Left ventricle myocardium inferior (tissue), 1 donor: Measurements from ENCODE around the gene ORMDL3. TPM values are rescaled to one million over a fixed set of nuclear protein-coding genes. Genes with fewer than 3 reads are reported as not detected.

Experiments
- DNase-seq: peaks from one replicate; pipeline ENCODE4 v3.0.0-alpha.2; 2020
- H3K27ac ChIP-seq: fragments of 200-600 bp; replicated peaks from 2 replicates; pipeline ENCODE4 v1.8.0; 2021
- H3K27me3 ChIP-seq: fragments of 200-600 bp; 2 replicates; pipeline ENCODE4 v1.8.0; 2021; ENCODE audit warnings: low read depth
- H3K36me3 ChIP-seq: fragments of 200-600 bp; 2 replicates; pipeline ENCODE4 v1.8.0; 2021
- H3K4me1 ChIP-seq: fragments of 200-600 bp; 2 replicates; pipeline ENCODE4 v1.8.0; 2021
- H3K4me3 ChIP-seq: fragments of 200-600 bp; 2 replicates; pipeline ENCODE4 v1.8.0; 2021; ENCODE audit warnings: mild to moderate bottlenecking, moderate library complexity
- H3K9me3 ChIP-seq: fragments of 200-600 bp; replicated peaks from 2 replicates; pipeline ENCODE4 v1.8.0; 2021
- intact Hi-C: fragments of 100-400 bp; cut with micrococcal nuclease; formaldehyde crosslinking; loops from one replicate; pipeline ENCODE4 v1.11.0; 2022
- total RNA-seq: library from RNA; stranded (reverse); fragmentation: NEBNext Ultra II Directional; extraction: Animal tissue kit (Norgen Biotek cat#: 25700); gene quantifications from one replicate; pipeline ENCODE4 v1.2.1, GENCODE V29; 2021
- TF ChIP-seq, protein P1 (sequence below): fragments of 200-600 bp; IDR thresholded peaks from 2 replicates; pipeline ENCODE4 v1.8.0; 2021; ENCODE audit warnings: antibody characterized with exemption, mild to moderate bottlenecking, borderline replicate concordance
- donor health status: DM: no; HTN: yes; CAD: no; lungs with severe emphysema.

The ORMDL3 gene
- total RNA-seq, 1 donor from 2014 or later: 44.7 TPM

- H3K36me3 ChIP-seq: no peaks in the 10 kb centered on the region
- H3K9me3 ChIP-seq: no peaks in the 10 kb centered on the region
- peaks cover 29% of the 10 kb centered on the region for H3K4me1 ChIP-seq
- H3K27me3 ChIP-seq: no peaks in the 10 kb centered on the region
- no peak for DNase-seq
- intact Hi-C loops: no loop called here
- TF ChIP-seq, protein P1, sequence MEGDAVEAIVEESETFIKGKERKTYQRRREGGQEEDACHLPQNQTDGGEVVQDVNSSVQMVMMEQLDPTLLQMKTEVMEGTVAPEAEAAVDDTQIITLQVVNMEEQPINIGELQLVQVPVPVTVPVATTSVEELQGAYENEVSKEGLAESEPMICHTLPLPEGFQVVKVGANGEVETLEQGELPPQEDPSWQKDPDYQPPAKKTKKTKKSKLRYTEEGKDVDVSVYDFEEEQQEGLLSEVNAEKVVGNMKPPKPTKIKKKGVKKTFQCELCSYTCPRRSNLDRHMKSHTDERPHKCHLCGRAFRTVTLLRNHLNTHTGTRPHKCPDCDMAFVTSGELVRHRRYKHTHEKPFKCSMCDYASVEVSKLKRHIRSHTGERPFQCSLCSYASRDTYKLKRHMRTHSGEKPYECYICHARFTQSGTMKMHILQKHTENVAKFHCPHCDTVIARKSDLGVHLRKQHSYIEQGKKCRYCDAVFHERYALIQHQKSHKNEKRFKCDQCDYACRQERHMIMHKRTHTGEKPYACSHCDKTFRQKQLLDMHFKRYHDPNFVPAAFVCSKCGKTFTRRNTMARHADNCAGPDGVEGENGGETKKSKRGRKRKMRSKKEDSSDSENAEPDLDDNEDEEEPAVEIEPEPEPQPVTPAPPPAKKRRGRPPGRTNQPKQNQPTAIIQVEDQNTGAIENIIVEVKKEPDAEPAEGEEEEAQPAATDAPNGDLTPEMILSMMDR: no peak
- no peak overlapping the region for H3K4me3 ChIP-seq
- no peak overlapping the region for H3K27ac ChIP-seq
Observed at GRCh38 chr17:39954876-39955275, 27.5 kb upstream of the ORMDL3 start.

GRCh38 chr17:39953471-39953888, 26.1 kb upstream of the ORMDL3 start:
- intact Hi-C loops: no loop called here
- Histone ChIP-seq H3K36me3 (no peaks in the 10 kb centered on the region), H3K27me3 (no peaks in the 10 kb centered on the region), H3K9me3 (no peaks in the 10 kb centered on the region), H3K4me1 (peaks cover 26% of the 10 kb centered on the region), H3K4me3 (peak overlapping the region; percentile 64), H3K27ac (peak overlapping the region; percentile 70)
- DNase-seq: no peak
- TF ChIP-seq, protein P1: no peak

GRCh38 chr17:39952680-39953470, 25.5 kb upstream of the ORMDL3 start:
- Histone ChIP-seq H3K4me3 (peak overlapping the region; percentile 64), H3K9me3 (no peaks in the 10 kb centered on the region), H3K27me3 (no peaks in the 10 kb centered on the region), H3K27ac (peak overlapping the region; percentile 71), H3K4me1 (peaks cover 26% of the 10 kb centered on the region), H3K36me3 (no peaks in the 10 kb centered on the region)
- intact Hi-C loops: no loop called here
- peak; percentile 99 for DNase-seq
- TF ChIP-seq, protein P1: no peak

GRCh38 chr17:39951924-39952679, 24.7 kb upstream of the ORMDL3 start:
- Histone ChIP-seq H3K9me3 (no peaks in the 10 kb centered on the region), H3K36me3 (no peaks in the 10 kb centered on the region), H3K27me3 (no peaks in the 10 kb centered on the region), H3K4me3 (peak overlapping the region; percentile 64), H3K4me1 (peaks cover 26% of the 10 kb centered on the region), H3K27ac (peak overlapping the region; percentile 71)
- DNase-seq: no peak
- TF ChIP-seq, protein P1: no peak
- intact Hi-C loops: no loop called here

DNA sequence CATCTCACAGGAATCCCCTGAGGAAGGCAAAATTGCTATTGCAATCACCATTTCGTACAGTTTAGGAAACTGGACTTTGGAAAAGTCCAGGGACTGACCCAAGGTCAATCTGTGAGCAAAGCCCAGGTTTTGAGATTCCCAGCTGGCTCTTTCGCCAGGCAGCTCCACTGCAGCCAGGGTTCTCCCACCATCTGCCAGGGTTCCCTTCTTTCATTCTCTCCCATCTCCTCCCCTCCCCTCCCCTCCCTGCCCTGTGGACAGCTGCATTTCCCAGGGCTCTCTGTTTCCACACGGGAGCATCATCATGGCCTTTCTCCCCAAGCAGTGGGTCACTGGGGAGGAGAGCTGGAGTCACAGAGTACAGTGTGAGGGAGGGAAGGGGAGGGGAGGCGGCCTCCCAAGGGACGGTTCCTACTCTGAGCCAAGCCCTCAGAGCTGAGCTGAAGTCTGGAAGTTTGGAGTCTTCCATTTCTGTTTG, 23.5 kb upstream of the ORMDL3 start:
- peak; percentile 44 for DNase-seq

More for the DNA sequence above, 23.5 kb upstream of the ORMDL3 start:
- intact Hi-C loops: no loop called here
- Histone ChIP-seq H3K36me3 (no peaks in the 10 kb centered on the region), H3K27me3 (no peaks in the 10 kb centered on the region), H3K4me3 (no peak overlapping the region), H3K4me1 (peaks cover 26% of the 10 kb centered on the region), H3K27ac (peak overlapping the region; percentile 71), H3K9me3 (no peaks in the 10 kb centered on the region)
- TF ChIP-seq, protein P1: no peak
